ENCODE results near the gene WHAMM. TPM values are rescaled to one million over a fixed set of nuclear protein-coding genes. Genes with fewer than 3 reads are reported as not detected.
"Not testable (repeated sequence)": the region's sequence is repeated elsewhere in the genome, so short reads cannot be mapped to it uniquely, and the experiment has no call there.

WHAMM gene
- total RNA-seq: 5.0 TPM

- peak; percentile 95 for ATAC-seq
- peak; percentile 100 for DNase-seq (ENCODE audit: low spot score)
Measured at GRCh38 chr15:82809308-82810060, at the start of gene WHAMM. WHAMM (plus strand) TSS chr15:82809628; CDS start chr15:82809727, 99 bp downstream.

GRCh38 chr15:82763361-82764116 lies 45.9 kb upstream of the WHAMM start:
- DNase-seq (ENCODE audit: low spot score): no peak
- no peak for ATAC-seq

GRCh38 chr15:82764117-82764490 lies 45.3 kb upstream of the WHAMM start:
- DNase-seq (ENCODE audit: low spot score) (no peak), ATAC-seq (no peak)

GRCh38 chr15:82764740-82765139 lies 44.7 kb upstream of the WHAMM start:
- DNase-seq (ENCODE audit: low spot score) (no peak), ATAC-seq (no peak)

- not testable (repeated sequence) for ATAC-seq; DNase-seq (ENCODE audit: low spot score)
Measured at GRCh38 chr15:82766201-82766600, 43.2 kb upstream of the WHAMM start.

GRCh38 chr15:82767163-82767829 lies 42.1 kb upstream of the WHAMM start:
- DNase-seq (ENCODE audit: low spot score) (no peak), ATAC-seq (no peak)

GRCh38 chr15:82768414-82769054 lies 40.9 kb upstream of the WHAMM start:
- DNase-seq (ENCODE audit: low spot score): no peak
- no peak for ATAC-seq

GRCh38 chr15:82771789-82772607 lies 37.4 kb upstream of the WHAMM start:
- DNase-seq (ENCODE audit: low spot score) (no peak), ATAC-seq (no peak)

- no peak for ATAC-seq
- DNase-seq (ENCODE audit: low spot score): no peak
Measured at GRCh38 chr15:82774496-82774895, 34.9 kb upstream of the WHAMM start.

- ATAC-seq: no peak
Measured at GRCh38 chr15:82778755-82779154, 30.7 kb upstream of the WHAMM start.

GRCh38 chr15:82781349-82781748 lies 28.1 kb upstream of the WHAMM start:
- ATAC-seq: no peak
- DNase-seq (ENCODE audit: low spot score): no peak

More at GRCh38 chr15:82778755-82779154, 30.7 kb upstream of the WHAMM start:
- DNase-seq (ENCODE audit: low spot score): no peak

- DNase-seq (ENCODE audit: low spot score) (no peak), ATAC-seq (no peak)
Measured at GRCh38 chr15:82788496-82788895, 20.9 kb upstream of the WHAMM start.

- ATAC-seq (no peak), DNase-seq (ENCODE audit: low spot score) (no peak)
Measured at GRCh38 chr15:82789491-82789890, 19.9 kb upstream of the WHAMM start.

GRCh38 chr15:82790321-82790720 lies 19.1 kb upstream of the WHAMM start:
- ATAC-seq: no peak

GRCh38 chr15:82792068-82792467 lies 17.4 kb upstream of the WHAMM start:
- ATAC-seq: no peak
- no peak for DNase-seq (ENCODE audit: low spot score)

More at GRCh38 chr15:82790321-82790720, 19.1 kb upstream of the WHAMM start:
- DNase-seq (ENCODE audit: low spot score): no peak

- no peak for DNase-seq (ENCODE audit: low spot score)
- ATAC-seq: no peak
Measured at GRCh38 chr15:82793737-82794136, 15.7 kb upstream of the WHAMM start.

- DNase-seq (ENCODE audit: low spot score) (no peak), ATAC-seq (no peak)
Measured at GRCh38 chr15:82798104-82798503, 11.3 kb upstream of the WHAMM start.

GRCh38 chr15:82798531-82799166 lies 10.8 kb upstream of the WHAMM start:
- no peak for ATAC-seq
- DNase-seq (ENCODE audit: low spot score): no peak

- no peak for DNase-seq (ENCODE audit: low spot score)
- no peak for ATAC-seq
Measured at GRCh38 chr15:82799183-82799841, 10.1 kb upstream of the WHAMM start.
